ENCODE data around the gene MACF1.

MACF1 gene

GRCh38 chr1:39528082-39528481 lies 323.6 kb downstream of the MACF1 start:
- H3K4ac ChIP-seq (ENCODE audit: low read depth in 1 of 2, low read length in 2 of 2), result no peak overlapping the region
- H3K27ac ChIP-seq (ENCODE audit: low read length, poor library complexity, severe bottlenecking), result no peak overlapping the region
- H2BK5ac ChIP-seq (ENCODE audit: low read depth, low read length, poor library complexity, severe bottlenecking), result no peak overlapping the region
- H2AFZ ChIP-seq (ENCODE audit: low read depth, low read length), result no peak overlapping the region
- no peak overlapping the region for H2BK12ac ChIP-seq (ENCODE audit: low read length in 2 of 2)
- no peaks in the 10 kb centered on the region for H3K4me1 ChIP-seq (ENCODE audit: control insufficient read depth, insufficient read depth, low read depth, low read length)
- H2AK5ac ChIP-seq (ENCODE audit: low read length, severe bottlenecking), result no peak overlapping the region
- H3K36me3 ChIP-seq (ENCODE audit: control insufficient read depth in 1 of 2, insufficient read depth in 2 of 2, low read depth in 1 of 2, low read length in 2 of 2), result peaks cover 71 to 76% of the 10 kb centered on the region in 2 experiments
- H4K8ac ChIP-seq (ENCODE audit: low read length), result no peak overlapping the region
- H3K9me3 ChIP-seq (ENCODE audit: control insufficient read depth, low read length), result no peaks in the 10 kb centered on the region
- no peak overlapping the region for H2BK15ac ChIP-seq (ENCODE audit: low read depth, poor library complexity, severe bottlenecking)
- no peak for DNase-seq
- no peak overlapping the region for H3K4me2 ChIP-seq (ENCODE audit: low read length, poor library complexity, severe bottlenecking)
- no peak overlapping the region for H3K14ac ChIP-seq (ENCODE audit: low read length in 2 of 2)
- peaks cover 3% of the 10 kb centered on the region for H3K79me1 ChIP-seq (replicated peaks; ENCODE audit: low read length, poor library complexity, severe bottlenecking)
- no peak overlapping the region for H3K4me3 ChIP-seq (ENCODE audit: insufficient read depth in 1 of 2, low read depth in 1 of 2, low read length in 2 of 2)
- no peak overlapping the region for H3K9ac ChIP-seq (ENCODE audit: low read length)
- H3K27me3 ChIP-seq (ENCODE audit: control insufficient read depth in 1 of 2, insufficient read depth in 1 of 2, low read length in 2 of 2), result no peaks in the 10 kb centered on the region
- 88% methylated on average over 4 of the region's 4 CpGs for WGBS
- no peak overlapping the region for H3K23ac ChIP-seq (ENCODE audit: low read length in 2 of 2)
- H3K18ac ChIP-seq (ENCODE audit: low read depth in 1 of 2, low read length in 2 of 2), result no peak overlapping the region
- no peak overlapping the region for H2BK120ac ChIP-seq (ENCODE audit: low read depth, low read length)
- H4K91ac ChIP-seq (ENCODE audit: low read length), result no peak overlapping the region

DNA sequence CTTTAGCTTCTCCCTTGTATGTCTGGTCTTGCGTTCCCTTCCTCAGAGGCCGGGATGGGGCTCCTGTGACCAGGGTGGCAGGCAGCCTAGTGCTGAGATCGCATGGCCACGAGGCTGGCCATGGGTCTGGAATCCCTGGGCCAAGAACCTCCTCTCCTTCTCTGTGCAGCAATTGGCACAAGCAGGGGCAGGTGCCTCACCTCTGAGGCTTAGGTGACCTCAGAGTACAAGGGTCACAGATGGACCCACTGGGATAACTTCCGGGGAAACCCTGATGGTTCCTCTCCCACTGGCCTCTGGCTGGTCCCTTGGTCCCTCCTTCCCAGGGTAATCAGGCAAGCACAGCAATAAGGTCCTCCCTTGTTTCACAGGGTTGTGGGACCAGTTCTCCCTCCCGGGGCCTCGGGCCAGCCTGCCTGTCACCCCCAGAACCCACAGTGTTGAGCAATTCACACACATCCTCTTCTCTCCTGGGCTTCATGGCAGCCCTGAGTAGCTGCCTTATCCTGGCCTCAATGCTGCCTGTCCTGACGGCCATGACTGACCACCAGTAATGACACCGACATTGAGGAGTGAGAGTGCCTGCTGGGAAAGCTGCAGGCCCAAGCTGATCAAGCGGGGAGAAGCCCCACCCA lies 325.5 kb downstream of the MACF1 start:
- Histone ChIP-seq H3K4me1 (ENCODE audit: control insufficient read depth, insufficient read depth, low read depth, low read length) (peaks cover 5% of the 10 kb centered on the region), H2AFZ (ENCODE audit: low read depth, low read length) (no peak overlapping the region), H2BK5ac (ENCODE audit: low read depth, low read length, poor library complexity, severe bottlenecking) (no peak overlapping the region), H3K79me1 (replicated peaks; ENCODE audit: low read length, poor library complexity, severe bottlenecking) (peaks cover 3% of the 10 kb centered on the region), H2BK12ac (ENCODE audit: low read length in 2 of 2) (no peak overlapping the region), H3K9ac (ENCODE audit: low read length) (no peak overlapping the region), H2BK120ac (ENCODE audit: low read depth, low read length) (no peak overlapping the region), H4K91ac (ENCODE audit: low read length) (no peak overlapping the region), H3K4me3 (ENCODE audit: insufficient read depth in 1 of 2, low read depth in 1 of 2, low read length in 2 of 2) (no peak overlapping the region), H3K18ac (ENCODE audit: low read depth in 1 of 2, low read length in 2 of 2) (no peak overlapping the region), H3K4ac (ENCODE audit: low read depth in 1 of 2, low read length in 2 of 2) (no peak overlapping the region), H2BK15ac (ENCODE audit: low read depth, poor library complexity, severe bottlenecking) (no peak overlapping the region), H3K27ac (ENCODE audit: low read length, poor library complexity, severe bottlenecking) (no peak overlapping the region), H4K8ac (ENCODE audit: low read length) (no peak overlapping the region), H3K4me2 (ENCODE audit: low read length, poor library complexity, severe bottlenecking) (no peak overlapping the region), H3K27me3 (ENCODE audit: control insufficient read depth in 1 of 2, insufficient read depth in 1 of 2, low read length in 2 of 2) (no peaks in the 10 kb centered on the region), H2AK5ac (ENCODE audit: low read length, severe bottlenecking) (no peak overlapping the region), H3K36me3 (ENCODE audit: control insufficient read depth in 1 of 2, insufficient read depth in 2 of 2, low read depth in 1 of 2, low read length in 2 of 2) (peaks cover 58 to 71% of the 10 kb centered on the region in 2 experiments), H3K9me3 (ENCODE audit: control insufficient read depth, low read length) (no peaks in the 10 kb centered on the region), H3K14ac (ENCODE audit: low read length in 2 of 2) (no peak overlapping the region), H3K23ac (ENCODE audit: low read length in 2 of 2) (no peak overlapping the region)
- 97% methylated on average over 10 of the region's 10 CpGs for WGBS
- DNase-seq, result no peak

GRCh38 chr1:39531526-39531925 lies 327.0 kb downstream of the MACF1 start:
- H2BK120ac ChIP-seq (ENCODE audit: low read depth, low read length), result no peak overlapping the region
- H3K27me3 ChIP-seq (ENCODE audit: control insufficient read depth in 1 of 2, insufficient read depth in 1 of 2, low read length in 2 of 2), result no peaks in the 10 kb centered on the region
- no peak overlapping the region for H2BK5ac ChIP-seq (ENCODE audit: low read depth, low read length, poor library complexity, severe bottlenecking)
- H2AK5ac ChIP-seq (ENCODE audit: low read length, severe bottlenecking), result no peak overlapping the region
- DNase-seq, result no peak
- H3K27ac ChIP-seq (ENCODE audit: low read length, poor library complexity, severe bottlenecking), result no peak overlapping the region
- H3K36me3 ChIP-seq (ENCODE audit: control insufficient read depth in 1 of 2, insufficient read depth in 2 of 2, low read depth in 1 of 2, low read length in 2 of 2), result peaks cover 49 to 63% of the 10 kb centered on the region in 2 experiments
- H3K4me1 ChIP-seq (ENCODE audit: control insufficient read depth, insufficient read depth, low read depth, low read length), result peaks cover 6% of the 10 kb centered on the region
- H2BK15ac ChIP-seq (ENCODE audit: low read depth, poor library complexity, severe bottlenecking), result no peak overlapping the region
- H4K8ac ChIP-seq (ENCODE audit: low read length), result no peak overlapping the region
- H3K9ac ChIP-seq (ENCODE audit: low read length), result no peak overlapping the region
- H3K79me1 ChIP-seq (replicated peaks; ENCODE audit: low read length, poor library complexity, severe bottlenecking), result peaks cover 3% of the 10 kb centered on the region
- no peak overlapping the region for H2BK12ac ChIP-seq (ENCODE audit: low read length in 2 of 2)
- no peak overlapping the region for H3K14ac ChIP-seq (ENCODE audit: low read length in 2 of 2)
- H3K23ac ChIP-seq (ENCODE audit: low read length in 2 of 2), result no peak overlapping the region
- no peak overlapping the region for H3K4me3 ChIP-seq (ENCODE audit: insufficient read depth in 1 of 2, low read depth in 1 of 2, low read length in 2 of 2)
- WGBS, result 96% methylated on average over 3 of the region's 4 CpGs
- no peak overlapping the region for H3K18ac ChIP-seq (ENCODE audit: low read depth in 1 of 2, low read length in 2 of 2)
- no peak overlapping the region for H4K91ac ChIP-seq (ENCODE audit: low read length)
- no peaks in the 10 kb centered on the region for H3K9me3 ChIP-seq (ENCODE audit: control insufficient read depth, low read length)
- H3K4me2 ChIP-seq (ENCODE audit: low read length, poor library complexity, severe bottlenecking), result no peak overlapping the region
- no peak overlapping the region for H2AFZ ChIP-seq (ENCODE audit: low read depth, low read length)
- no peak overlapping the region for H3K4ac ChIP-seq (ENCODE audit: low read depth in 1 of 2, low read length in 2 of 2)

DNA sequence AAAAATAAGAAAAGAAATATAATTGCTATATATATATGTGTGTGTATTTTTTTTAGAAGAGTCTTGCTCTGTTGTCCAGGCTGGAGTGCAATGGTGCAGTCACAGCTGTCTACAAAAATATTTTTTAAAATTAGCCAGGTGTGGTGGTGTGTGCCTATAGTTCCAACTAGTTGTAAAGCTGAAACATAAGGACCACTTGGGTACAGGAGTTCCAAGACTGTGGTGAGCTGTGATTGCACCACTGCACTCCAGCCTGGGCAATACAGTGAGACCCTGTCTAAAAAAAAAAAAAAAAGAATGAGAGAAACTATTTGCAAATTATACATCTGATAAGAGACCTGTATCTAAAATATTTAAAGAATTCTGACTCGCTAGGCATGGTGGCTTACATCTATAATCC lies 328.9 kb downstream of the MACF1 start:
- no peak overlapping the region for H2BK120ac ChIP-seq (ENCODE audit: low read depth, low read length)
- no peak overlapping the region for H4K8ac ChIP-seq (ENCODE audit: low read length)
- H3K18ac ChIP-seq (ENCODE audit: low read depth in 1 of 2, low read length in 2 of 2), result no peak overlapping the region
- 75% methylated on average over 1 of the region's 1 CpG for WGBS
- no peak overlapping the region for H3K4me3 ChIP-seq (ENCODE audit: insufficient read depth in 1 of 2, low read depth in 1 of 2, low read length in 2 of 2)
- no peak overlapping the region for H3K4ac ChIP-seq (ENCODE audit: low read depth in 1 of 2, low read length in 2 of 2)
- no peak overlapping the region for H3K14ac ChIP-seq (ENCODE audit: low read length in 2 of 2)
- H3K4me1 ChIP-seq (ENCODE audit: control insufficient read depth, insufficient read depth, low read depth, low read length), result peaks cover 6% of the 10 kb centered on the region
- H2AK5ac ChIP-seq (ENCODE audit: low read length, severe bottlenecking), result no peak overlapping the region
- H3K36me3 ChIP-seq (ENCODE audit: control insufficient read depth in 1 of 2, insufficient read depth in 2 of 2, low read depth in 1 of 2, low read length in 2 of 2), result peaks cover 40 to 59% of the 10 kb centered on the region in 2 experiments
- no peak overlapping the region for H2AFZ ChIP-seq (ENCODE audit: low read depth, low read length)
- no peak overlapping the region for H3K27ac ChIP-seq (ENCODE audit: low read length, poor library complexity, severe bottlenecking)
- H3K4me2 ChIP-seq (ENCODE audit: low read length, poor library complexity, severe bottlenecking), result no peak overlapping the region
- no peaks in the 10 kb centered on the region for H3K9me3 ChIP-seq (ENCODE audit: control insufficient read depth, low read length)
- H3K23ac ChIP-seq (ENCODE audit: low read length in 2 of 2), result no peak overlapping the region
- H4K91ac ChIP-seq (ENCODE audit: low read length), result no peak overlapping the region
- no peak overlapping the region for H2BK12ac ChIP-seq (ENCODE audit: low read length in 2 of 2)
- H2BK5ac ChIP-seq (ENCODE audit: low read depth, low read length, poor library complexity, severe bottlenecking), result no peak overlapping the region
- H3K9ac ChIP-seq (ENCODE audit: low read length), result no peak overlapping the region
- H2BK15ac ChIP-seq (ENCODE audit: low read depth, poor library complexity, severe bottlenecking), result no peak overlapping the region
- peaks cover 3% of the 10 kb centered on the region for H3K79me1 ChIP-seq (replicated peaks; ENCODE audit: low read length, poor library complexity, severe bottlenecking)
- DNase-seq, result no peak
- no peaks in the 10 kb centered on the region for H3K27me3 ChIP-seq (ENCODE audit: control insufficient read depth in 1 of 2, insufficient read depth in 1 of 2, low read length in 2 of 2)

All from mesenchymal stem cell (in vitro differentiated cells and primary cell).